HEK293 (cell line): ENCODE results near the gene TAF11.

Experiments
- CTCF ChIA-PET: fragments of 350-600 bp; formaldehyde crosslinking; extraction: SDS; loops from one replicate; lab custom pipeline; 2021; ENCODE audit warnings: antibody characterized with exemption; lab: Yijun Ruan, JAX
- POLR2A ChIA-PET: fragments of 300-600 bp; formaldehyde crosslinking; extraction: SDS; loops from one replicate; lab custom pipeline; 2020; ENCODE audit warnings: antibody characterized with exemption, inconsistent platforms; lab: Yijun Ruan, JAX
- H3K27ac ChIP-seq: fragments of 200-500 bp; sonication (Bioruptor generic); 2 replicates; pipeline ENCODE4 v1.5.1; 2014; ENCODE audit warnings: low read depth, low read length, control low read depth, inconsistent platforms; ENCODE audit errors: extremely low read depth
- H3K36me3 ChIP-seq, 2 experiments: fragments of 200-500 bp in 1 of 2; sonication (Bioruptor generic) in 1 of 2; 1 replicate in 1 of 2; 2 replicates in 1 of 2; pipeline ENCODE4 v1.5.1; 2014 to 2017; ENCODE audit warnings: inconsistent platforms in 2 of 2, low read length in 2 of 2; ENCODE audit not compliant: control insufficient read depth in 2 of 2, insufficient read depth in 1 of 2
- H3K4me1 ChIP-seq: fragments of 200-500 bp; sonication (Bioruptor generic); 2 replicates; pipeline ENCODE4 v1.5.1; 2014; ENCODE audit warnings: mild to moderate bottlenecking, low read length, inconsistent platforms; ENCODE audit not compliant: control insufficient read depth, insufficient read depth
- H3K4me3 ChIP-seq: 2 replicates; pipeline ENCODE4 v1.5.1; 2011; ENCODE audit warnings: low read depth, mild to moderate bottlenecking, control low read depth, low read length, moderate library complexity
- H3K9me3 ChIP-seq: fragments of 200-500 bp; sonication (Bioruptor generic); 2 replicates; pipeline ENCODE4 v1.5.1; 2014; ENCODE audit warnings: low read depth, low read length, inconsistent platforms; ENCODE audit not compliant: control insufficient read depth, insufficient read depth
- GFI1B ChIP-seq: fragments of 450-650 bp; formaldehyde crosslinking; IDR thresholded peaks from 2 replicates; pipeline ENCODE4 v1.5.1; 2016; ENCODE audit warnings: missing biosample characterization, missing genetic modification characterization
- GLIS2 ChIP-seq: fragments of 450-650 bp; formaldehyde crosslinking; IDR thresholded peaks from 2 replicates; pipeline ENCODE4 v1.5.1; 2016; ENCODE audit warnings: missing biosample characterization, missing genetic modification characterization
- PRDM1 ChIP-seq: fragments of 450-650 bp; formaldehyde crosslinking; IDR thresholded peaks from 2 replicates; pipeline ENCODE4; 2016; ENCODE audit warnings: missing biosample characterization, missing genetic modification characterization
- SALL2 ChIP-seq: fragments of 450-650 bp; formaldehyde crosslinking; IDR thresholded peaks from 2 replicates; pipeline ENCODE4 v1.5.0; 2017; ENCODE audit warnings: missing biosample characterization, mild to moderate bottlenecking, missing genetic modification characterization, borderline replicate concordance
- YY1 ChIP-seq: fragments of 450-650 bp; formaldehyde crosslinking; IDR thresholded peaks from 2 replicates; pipeline ENCODE4 v1.5.1; 2018; ENCODE audit warnings: missing biosample characterization, missing genetic modification characterization
- ZFP41 ChIP-seq: fragments of 450-650 bp; formaldehyde crosslinking; IDR thresholded peaks from 2 replicates; pipeline ENCODE4 v1.5.1; 2016; ENCODE audit warnings: missing biosample characterization, missing genetic modification characterization, borderline replicate concordance
- ZNF132 ChIP-seq: fragments of 450-650 bp; formaldehyde crosslinking; IDR thresholded peaks from 2 replicates; pipeline ENCODE4 v1.5.1; 2017; ENCODE audit warnings: missing biosample characterization, missing genetic modification characterization, borderline replicate concordance
- ZNF324 ChIP-seq: fragments of 450-650 bp; formaldehyde crosslinking; IDR thresholded peaks from 2 replicates; pipeline ENCODE4 v1.5.1; 2016; ENCODE audit warnings: missing biosample characterization, missing genetic modification characterization
- ZNF341 ChIP-seq: fragments of 450-650 bp; formaldehyde crosslinking; IDR thresholded peaks from 2 replicates; pipeline ENCODE4; 2016; ENCODE audit warnings: low read depth, missing biosample characterization, missing genetic modification characterization
- ZNF433 ChIP-seq: fragments of 450-650 bp; formaldehyde crosslinking; IDR thresholded peaks from 2 replicates; pipeline ENCODE4 v1.5.1; 2016; ENCODE audit warnings: missing biosample characterization, missing genetic modification characterization, low read depth
- ZNF473 ChIP-seq: fragments of 450-650 bp; formaldehyde crosslinking; IDR thresholded peaks from 2 replicates; pipeline ENCODE4 v1.5.1; 2017; ENCODE audit warnings: missing biosample characterization, missing genetic modification characterization
- ZNF549 ChIP-seq: fragments of 450-650 bp; IDR thresholded peaks from 2 replicates; pipeline ENCODE4 v1.5.1; 2018; ENCODE audit warnings: missing biosample characterization, missing genetic modification characterization, mild to moderate bottlenecking, inconsistent platforms, moderate library complexity
- ZNF660 ChIP-seq: fragments of 450-650 bp; IDR thresholded peaks from 2 replicates; pipeline ENCODE4 v1.5.1; 2018; ENCODE audit warnings: missing biosample characterization, mild to moderate bottlenecking, missing genetic modification characterization
- ZNF664 ChIP-seq: fragments of 450-650 bp; formaldehyde crosslinking; IDR thresholded peaks from 2 replicates; pipeline ENCODE4 v1.5.1; 2016; ENCODE audit warnings: missing biosample characterization, missing genetic modification characterization
- ZNF785 ChIP-seq: fragments of 450-650 bp; formaldehyde crosslinking; IDR thresholded peaks from 2 replicates; pipeline ENCODE4 v1.5.1; 2016; ENCODE audit warnings: missing biosample characterization, missing genetic modification characterization
- ZNF791 ChIP-seq: fragments of 450-650 bp; formaldehyde crosslinking; IDR thresholded peaks from 2 replicates; pipeline ENCODE4 v1.5.1; 2016; ENCODE audit warnings: missing biosample characterization, missing genetic modification characterization
- ZSCAN16 ChIP-seq: fragments of 450-650 bp; formaldehyde crosslinking; IDR thresholded peaks from 2 replicates; pipeline ENCODE4 v1.5.1; 2016; ENCODE audit warnings: missing biosample characterization, missing genetic modification characterization
- TF ChIP-seq, protein P1 (sequence below): fragments of 450-650 bp; formaldehyde crosslinking; IDR thresholded peaks from 2 replicates; pipeline ENCODE4 v1.5.0; 2017; ENCODE audit warnings: missing biosample characterization, missing genetic modification characterization, borderline replicate concordance
- TF ChIP-seq, protein P2 (sequence below): fragments of 450-650 bp; formaldehyde crosslinking; IDR thresholded peaks from 2 replicates; pipeline ENCODE4 v1.5.1; 2017; ENCODE audit warnings: missing biosample characterization, missing genetic modification characterization
- TF ChIP-seq, protein P3 (sequence below): fragments of 450-650 bp; formaldehyde crosslinking; IDR thresholded peaks from 2 replicates; pipeline ENCODE4 v1.5.1; 2017; ENCODE audit warnings: missing biosample characterization, mild to moderate bottlenecking, missing genetic modification characterization, moderate library complexity
- TF ChIP-seq, protein P4 (sequence below): fragments of 450-650 bp; formaldehyde crosslinking; IDR thresholded peaks from 2 replicates; pipeline ENCODE4 v1.5.1; 2016; ENCODE audit warnings: missing biosample characterization, missing genetic modification characterization
- TF ChIP-seq, protein P5 (sequence below): fragments of 450-650 bp; formaldehyde crosslinking; IDR thresholded peaks from 2 replicates; pipeline ENCODE4 v1.5.1; 2016; ENCODE audit warnings: missing biosample characterization, missing genetic modification characterization, borderline replicate concordance

The TAF11 gene

DNA sequence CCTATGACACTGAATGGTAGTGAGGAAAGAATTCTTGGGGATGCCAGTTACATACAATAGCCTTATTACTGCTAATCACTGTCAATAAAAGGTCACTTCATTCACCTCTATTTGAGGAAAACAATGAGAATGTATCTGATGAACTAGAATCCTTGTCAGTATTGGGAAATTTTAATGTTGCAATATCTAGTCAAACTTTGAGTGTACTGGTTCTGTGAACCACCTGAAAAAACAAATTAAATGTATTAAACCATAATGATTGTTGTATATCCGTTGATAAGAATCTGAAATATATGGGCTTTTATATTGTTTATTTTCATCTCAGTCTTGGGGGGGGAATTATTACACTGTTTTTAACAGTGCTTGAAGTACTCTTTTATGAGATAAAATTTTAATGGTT lies 10.6 kb downstream of the TAF11 start (continued):
- TF ChIP-seq, protein P1, sequence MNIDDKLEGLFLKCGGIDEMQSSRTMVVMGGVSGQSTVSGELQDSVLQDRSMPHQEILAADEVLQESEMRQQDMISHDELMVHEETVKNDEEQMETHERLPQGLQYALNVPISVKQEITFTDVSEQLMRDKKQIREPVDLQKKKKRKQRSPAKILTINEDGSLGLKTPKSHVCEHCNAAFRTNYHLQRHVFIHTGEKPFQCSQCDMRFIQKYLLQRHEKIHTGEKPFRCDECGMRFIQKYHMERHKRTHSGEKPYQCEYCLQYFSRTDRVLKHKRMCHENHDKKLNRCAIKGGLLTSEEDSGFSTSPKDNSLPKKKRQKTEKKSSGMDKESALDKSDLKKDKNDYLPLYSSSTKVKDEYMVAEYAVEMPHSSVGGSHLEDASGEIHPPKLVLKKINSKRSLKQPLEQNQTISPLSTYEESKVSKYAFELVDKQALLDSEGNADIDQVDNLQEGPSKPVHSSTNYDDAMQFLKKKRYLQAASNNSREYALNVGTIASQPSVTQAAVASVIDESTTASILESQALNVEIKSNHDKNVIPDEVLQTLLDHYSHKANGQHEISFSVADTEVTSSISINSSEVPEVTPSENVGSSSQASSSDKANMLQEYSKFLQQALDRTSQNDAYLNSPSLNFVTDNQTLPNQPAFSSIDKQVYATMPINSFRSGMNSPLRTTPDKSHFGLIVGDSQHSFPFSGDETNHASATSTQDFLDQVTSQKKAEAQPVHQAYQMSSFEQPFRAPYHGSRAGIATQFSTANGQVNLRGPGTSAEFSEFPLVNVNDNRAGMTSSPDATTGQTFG (tag by site-specific recombination): no peak
- TF ChIP-seq, protein P2, sequence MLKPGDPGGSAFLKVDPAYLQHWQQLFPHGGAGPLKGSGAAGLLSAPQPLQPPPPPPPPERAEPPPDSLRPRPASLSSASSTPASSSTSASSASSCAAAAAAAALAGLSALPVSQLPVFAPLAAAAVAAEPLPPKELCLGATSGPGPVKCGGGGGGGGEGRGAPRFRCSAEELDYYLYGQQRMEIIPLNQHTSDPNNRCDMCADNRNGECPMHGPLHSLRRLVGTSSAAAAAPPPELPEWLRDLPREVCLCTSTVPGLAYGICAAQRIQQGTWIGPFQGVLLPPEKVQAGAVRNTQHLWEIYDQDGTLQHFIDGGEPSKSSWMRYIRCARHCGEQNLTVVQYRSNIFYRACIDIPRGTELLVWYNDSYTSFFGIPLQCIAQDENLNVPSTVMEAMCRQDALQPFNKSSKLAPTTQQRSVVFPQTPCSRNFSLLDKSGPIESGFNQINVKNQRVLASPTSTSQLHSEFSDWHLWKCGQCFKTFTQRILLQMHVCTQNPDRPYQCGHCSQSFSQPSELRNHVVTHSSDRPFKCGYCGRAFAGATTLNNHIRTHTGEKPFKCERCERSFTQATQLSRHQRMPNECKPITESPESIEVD (tag by site-specific recombination): no peak
- TF ChIP-seq ZSCAN16 (tag by site-specific recombination) (no peak), GLIS2 (tag by site-specific recombination) (no peak)

DNA sequence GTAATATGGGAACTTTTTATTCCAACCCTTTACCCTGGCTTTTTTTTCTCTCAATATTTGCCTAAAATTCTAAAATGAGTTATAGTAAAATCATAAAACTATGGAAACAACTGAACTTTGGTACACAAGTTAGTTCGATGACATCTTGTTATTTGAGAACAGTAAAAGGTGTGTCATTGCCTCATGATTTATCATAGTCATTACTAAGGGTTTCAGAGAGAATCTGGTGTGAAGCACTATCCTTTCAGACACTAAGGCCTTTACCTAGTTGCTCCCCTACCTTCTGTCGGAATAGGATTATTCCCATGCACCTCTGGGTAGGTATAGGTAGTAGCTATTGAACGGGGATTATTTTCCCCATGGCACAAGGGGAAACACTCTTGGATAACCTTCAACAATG lies 11.4 kb downstream of the TAF11 start:
- POLR2A ChIA-PET: interaction anchor here (1.2 kb wide), 1 partner anchor 11 kb away, joined by 8 read pairs; the partner anchor contains the start of gene TAF11
- CTCF ChIA-PET: no interaction called here
- Histone ChIP-seq H3K9me3 (no peaks in the 10 kb centered on the region), H3K36me3 (peaks cover 54 to 92% of the 10 kb centered on the region in 2 experiments), H3K27ac (no peak overlapping the region), H3K4me3 (no peak overlapping the region), H3K4me1 (no peaks in the 10 kb centered on the region)
- no peak for TF ChIP-seq ZNF791
- no peak for TF ChIP-seq YY1 (tag by site-specific recombination)
- TF ChIP-seq, protein P3, sequence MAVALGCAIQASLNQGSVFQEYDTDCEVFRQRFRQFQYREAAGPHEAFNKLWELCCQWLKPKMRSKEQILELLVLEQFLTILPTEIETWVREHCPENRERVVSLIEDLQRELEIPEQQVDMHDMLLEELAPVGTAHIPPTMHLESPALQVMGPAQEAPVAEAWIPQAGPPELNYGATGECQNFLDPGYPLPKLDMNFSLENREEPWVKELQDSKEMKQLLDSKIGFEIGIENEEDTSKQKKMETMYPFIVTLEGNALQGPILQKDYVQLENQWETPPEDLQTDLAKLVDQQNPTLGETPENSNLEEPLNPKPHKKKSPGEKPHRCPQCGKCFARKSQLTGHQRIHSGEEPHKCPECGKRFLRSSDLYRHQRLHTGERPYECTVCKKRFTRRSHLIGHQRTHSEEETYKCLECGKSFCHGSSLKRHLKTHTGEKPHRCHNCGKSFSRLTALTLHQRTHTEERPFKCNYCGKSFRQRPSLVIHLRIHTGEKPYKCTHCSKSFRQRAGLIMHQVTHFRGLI (tag by site-specific recombination): no peak
- no peak for TF ChIP-seq ZNF341 (tag by site-specific recombination)
- no peak for TF ChIP-seq ZSCAN16 (tag by site-specific recombination)
- TF ChIP-seq ZNF785 (tag by site-specific recombination): no peak
- TF ChIP-seq ZNF660 (tag by site-specific recombination): no peak
- no peak for TF ChIP-seq ZNF664
- TF ChIP-seq ZNF433 (tag by site-specific recombination): no peak
- TF ChIP-seq ZFP41 (tag by site-specific recombination): no peak
- TF ChIP-seq, protein P4, sequence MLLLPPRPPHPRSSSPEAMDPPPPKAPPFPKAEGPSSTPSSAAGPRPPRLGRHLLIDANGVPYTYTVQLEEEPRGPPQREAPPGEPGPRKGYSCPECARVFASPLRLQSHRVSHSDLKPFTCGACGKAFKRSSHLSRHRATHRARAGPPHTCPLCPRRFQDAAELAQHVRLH (tag by site-specific recombination): no peak
- TF ChIP-seq ZNF549: no peak
- TF ChIP-seq GFI1B (tag by site-specific recombination): no peak
- TF ChIP-seq ZNF132 (tag by site-specific recombination): no peak
- no peak for TF ChIP-seq ZNF324 (tag by site-specific recombination)
- no peak for TF ChIP-seq ZNF473 (tag by site-specific recombination)
- TF ChIP-seq, protein P5, sequence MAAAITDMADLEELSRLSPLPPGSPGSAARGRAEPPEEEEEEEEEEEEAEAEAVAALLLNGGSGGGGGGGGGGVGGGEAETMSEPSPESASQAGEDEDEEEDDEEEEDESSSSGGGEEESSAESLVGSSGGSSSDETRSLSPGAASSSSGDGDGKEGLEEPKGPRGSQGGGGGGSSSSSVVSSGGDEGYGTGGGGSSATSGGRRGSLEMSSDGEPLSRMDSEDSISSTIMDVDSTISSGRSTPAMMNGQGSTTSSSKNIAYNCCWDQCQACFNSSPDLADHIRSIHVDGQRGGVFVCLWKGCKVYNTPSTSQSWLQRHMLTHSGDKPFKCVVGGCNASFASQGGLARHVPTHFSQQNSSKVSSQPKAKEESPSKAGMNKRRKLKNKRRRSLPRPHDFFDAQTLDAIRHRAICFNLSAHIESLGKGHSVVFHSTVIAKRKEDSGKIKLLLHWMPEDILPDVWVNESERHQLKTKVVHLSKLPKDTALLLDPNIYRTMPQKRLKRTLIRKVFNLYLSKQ: no peak
- TF ChIP-seq PRDM1: no peak
- TF ChIP-seq SALL2 (tag by site-specific recombination): no peak
